ENCODE results near the gene MCRIP2. TPM values are rescaled to one million over a fixed set of nuclear protein-coding genes. Genes with fewer than 3 reads are reported as not detected.

Gene MCRIP2
- polyA plus RNA-seq, 2 of the 4 experiments (the other 2 are of a cell fraction): 10.7 to 21.3 TPM

GRCh38 chr16:598823-599739 lies 42.5 kb upstream of the MCRIP2 start:
- WGBS (ENCODE audit: missing lambda C conversion rate): 95% methylated on average over 42 of the region's 43 CpGs
- ChIA-PET POLR2A (no interaction called here), CTCF (interaction anchor here (0.6 to 2.8 kb wide), 7 partner anchors 17 to 443 kb away, joined by 3 to 11 read pairs (median 3); no protein-coding TSS in a partner anchor)
- Histone ChIP-seq H3K4me2 (no peak overlapping the region), H3K27ac (no peak overlapping the region), H3K4me3 (no peak overlapping the region), H3K4me1 (no peaks in the 10 kb centered on the region), H3K9me3 (no peaks in the 10 kb centered on the region; the same call in 2 of the 3 replicates)
- TF ChIP-seq TFCP2L1 (CRISPR knock-in tag; IDR thresholded peaks at IDR 0.05): no peak
- TF ChIP-seq EP300 (IDR thresholded peaks at IDR 0.05): no peak
- TF ChIP-seq, protein P1, sequence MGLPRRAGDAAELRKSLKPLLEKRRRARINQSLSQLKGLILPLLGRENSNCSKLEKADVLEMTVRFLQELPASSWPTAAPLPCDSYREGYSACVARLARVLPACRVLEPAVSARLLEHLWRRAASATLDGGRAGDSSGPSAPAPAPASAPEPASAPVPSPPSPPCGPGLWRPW (IDR thresholded peaks at IDR 0.05): no peak
- TF ChIP-seq CTCF (IDR thresholded peaks at IDR 0.05): no peak
- no peak for TF ChIP-seq RARB (CRISPR knock-in tag; IDR thresholded peaks at IDR 0.05)
- TF ChIP-seq, protein P2, sequence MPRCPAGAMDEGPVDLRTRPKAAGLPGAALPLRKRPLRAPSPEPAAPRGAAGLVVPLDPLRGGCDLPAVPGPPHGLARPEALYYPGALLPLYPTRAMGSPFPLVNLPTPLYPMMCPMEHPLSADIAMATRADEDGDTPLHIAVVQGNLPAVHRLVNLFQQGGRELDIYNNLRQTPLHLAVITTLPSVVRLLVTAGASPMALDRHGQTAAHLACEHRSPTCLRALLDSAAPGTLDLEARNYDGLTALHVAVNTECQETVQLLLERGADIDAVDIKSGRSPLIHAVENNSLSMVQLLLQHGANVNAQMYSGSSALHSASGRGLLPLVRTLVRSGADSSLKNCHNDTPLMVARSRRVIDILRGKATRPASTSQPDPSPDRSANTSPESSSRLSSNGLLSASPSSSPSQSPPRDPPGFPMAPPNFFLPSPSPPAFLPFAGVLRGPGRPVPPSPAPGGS (IDR thresholded peaks at IDR 0.05): no peak
- no peak for TF ChIP-seq FOSB (CRISPR knock-in tag; IDR thresholded peaks at IDR 0.05)
- no peak for DNase-seq (ENCODE audit: low read depth in 1 of 2, low spot score in 1 of 2)
- no peak for ATAC-seq
- FAIRE-seq: no peak

- Histone ChIP-seq H3K4me1 (no peaks in the 10 kb centered on the region), H3K4me2 (no peak overlapping the region), H3K9me3 (peaks cover 17% of the 10 kb centered on the region), H3K4me3 (no peak overlapping the region), H3K27ac (no peak overlapping the region)
- ATAC-seq (peak; percentile 85 to 88), DNase-seq (ENCODE audit: low read depth in 1 of 2, low spot score in 1 of 2) (no peak), FAIRE-seq (no peak)
- peak; percentile 19; the same call in 2 of the 3 replicates for TF ChIP-seq CTCF (IDR thresholded peaks at IDR 0.05)
- TF ChIP-seq RAD21 (conservative IDR thresholded peaks at IDR 0.05 in 1 of 2, IDR thresholded peaks at IDR 0.05 in 1 of 2): 0 out of 5 replicates have a peak, but pooled peaks of 1 of the 2 experiments have one; percentile 16
- no peak for TF ChIP-seq GATA3 (IDR thresholded peaks at IDR 0.05; ENCODE audit: borderline replicate concordance)
- 68% methylated on average over 7 of the region's 7 CpGs for WGBS (ENCODE audit: missing lambda C conversion rate)
- ChIA-PET POLR2A (no interaction called here), CTCF (interaction anchor here (0.9 to 2.8 kb wide), 10 partner anchors 9 to 66 kb away, joined by 3 to 11 read pairs (median 4); partner anchors contain the start of gene METTL26)
These were observed 40.8 kb upstream of the MCRIP2 start for GRCh38 chr16:600781-601180.

DNA sequence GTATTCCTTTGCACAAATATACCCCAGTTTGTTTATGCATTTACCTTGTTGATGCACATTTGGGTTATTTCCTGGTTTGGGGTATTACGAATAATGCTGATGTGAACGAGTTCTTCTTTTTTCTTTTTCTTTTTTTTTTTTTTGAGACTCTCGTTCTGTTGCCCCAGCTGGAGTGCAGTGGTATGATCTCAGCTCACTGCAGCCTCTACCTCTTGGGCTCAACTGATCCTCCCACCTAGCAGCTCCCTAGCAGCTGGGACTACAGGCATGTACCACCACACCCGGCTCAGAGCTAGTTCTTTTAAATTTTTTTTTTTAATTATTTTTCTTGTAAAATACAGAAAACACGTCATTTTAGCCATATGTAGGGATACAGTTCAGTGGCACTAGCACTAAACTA lies 37.7 kb upstream of the MCRIP2 start:
- no peak for TF ChIP-seq RAD21 (conservative IDR thresholded peaks at IDR 0.05 in 1 of 2, IDR thresholded peaks at IDR 0.05 in 1 of 2)
- no peak for TF ChIP-seq HDAC2 (IDR thresholded peaks at IDR 0.05)
- TF ChIP-seq MAX (IDR thresholded peaks at IDR 0.05): no peak
- TF ChIP-seq REST (IDR thresholded peaks at IDR 0.05): no peak
- no peak for TF ChIP-seq EHMT2 (IDR thresholded peaks at IDR 0.05; ENCODE audit: low read depth)
- no peak for TF ChIP-seq MAFK (IDR thresholded peaks at IDR 0.05; ENCODE audit: partially characterized antibody)
- TF ChIP-seq PBX3 (IDR thresholded peaks at IDR 0.05): no peak
- no peak for TF ChIP-seq RFX5 (IDR thresholded peaks at IDR 0.05)
- TF ChIP-seq JUNB (IDR thresholded peaks at IDR 0.05): no peak
- TF ChIP-seq, protein P3, sequence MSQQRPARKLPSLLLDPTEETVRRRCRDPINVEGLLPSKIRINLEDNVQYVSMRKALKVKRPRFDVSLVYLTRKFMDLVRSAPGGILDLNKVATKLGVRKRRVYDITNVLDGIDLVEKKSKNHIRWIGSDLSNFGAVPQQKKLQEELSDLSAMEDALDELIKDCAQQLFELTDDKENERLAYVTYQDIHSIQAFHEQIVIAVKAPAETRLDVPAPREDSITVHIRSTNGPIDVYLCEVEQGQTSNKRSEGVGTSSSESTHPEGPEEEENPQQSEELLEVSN (IDR thresholded peaks at IDR 0.05; ENCODE audit: borderline replicate concordance, low read depth): no peak
- no peak for TF ChIP-seq POLR2A (IDR thresholded peaks at IDR 0.05; ENCODE audit: low read length)
- WGBS (ENCODE audit: missing lambda C conversion rate): 90% methylated on average over 5 of the region's 5 CpGs
- no peak overlapping the region for H3K4me3 ChIP-seq
- ChIA-PET POLR2A (no interaction called here), CTCF (interaction anchor here (2.2 kb wide), 1 partner anchor 13 kb away, joined by 5 read pairs; no protein-coding TSS in a partner anchor)
- H3K9me3 ChIP-seq: peaks cover 18% of the 10 kb centered on the region
- no peak for FAIRE-seq
- no peak for ATAC-seq
- no peak overlapping the region for H3K27ac ChIP-seq
- H3K4me1 ChIP-seq: no peaks in the 10 kb centered on the region
- H3K4me2 ChIP-seq: no peak overlapping the region
- DNase-seq (ENCODE audit: low read depth in 1 of 2, low spot score in 1 of 2): no peak
